ENCODE measurements around the gene ELN.

GRCh38 chr7:74047804-74048380 lies 19.9 kb downstream of the ELN start:
- TF ChIP-seq CTCF (IDR thresholded peaks at IDR 0.05) (no peak), POLR2A (IDR thresholded peaks at IDR 0.05) (no peak)
